Peyer's patch (tissue), 4 donors: ENCODE data around the gene BSPRY.

Source experiments
- CTCF ChIP-seq, 6 experiments: fragments of 450-650 bp in 4 of 6; fragments of 200-600 bp in 2 of 6; sonication (generic) in 1 of 6; IDR thresholded peaks; one replicate each; pipeline ENCODE4 v1.5.1; 2017 to 2019; ENCODE audit warnings: antibody characterized with exemption in 6 of 6, mild to moderate bottlenecking in 3 of 6, moderate library complexity in 1 of 6
- POLR2A ChIP-seq, 2 donors: fragments of 450-650 bp; IDR thresholded peaks; one replicate each; pipeline ENCODE4 v1.5.1; 2017; ENCODE audit warnings: antibody characterized with exemption in 2 of 2, mild to moderate bottlenecking in 2 of 2, moderate library complexity in 2 of 2

- TF ChIP-seq CTCF (IDR thresholded peaks at IDR 0.05) (no peak), POLR2A (IDR thresholded peaks at IDR 0.05) (no peak)
Measured at GRCh38 chr9:113331780-113332179, 17.6 kb upstream of the BSPRY start.
